Glomerular endothelial cell (primary cell): ENCODE measurements around the gene NEURL4. TPM values are rescaled to one million over a fixed set of nuclear protein-coding genes. Genes with fewer than 3 reads are reported as not detected.
A peak's percentile ranks its signal among the peaks of the same experiment; 100 is the strongest.

Experiments used
- DNase-seq: peaks from one replicate; pipeline ENCODE4 v3.0.0-alpha.2; 2011; ENCODE audit warnings: low read depth, low spot score; ENCODE audit errors: extremely low read depth
- total RNA-seq: library from RNA; depleted of rRNA; stranded (reverse); fragments of >200 nt; gene quantifications from 2 replicates; pipeline ENCODE4 v1.2.3, GENCODE V29; 2015

The NEURL4 gene
- total RNA-seq, 1 donor from 2014 or later, result 15.5 TPM

- no peak for DNase-seq
These were observed 4.7 kb downstream of the NEURL4 start for GRCh38 chr17:7324438-7324779.

DNA sequence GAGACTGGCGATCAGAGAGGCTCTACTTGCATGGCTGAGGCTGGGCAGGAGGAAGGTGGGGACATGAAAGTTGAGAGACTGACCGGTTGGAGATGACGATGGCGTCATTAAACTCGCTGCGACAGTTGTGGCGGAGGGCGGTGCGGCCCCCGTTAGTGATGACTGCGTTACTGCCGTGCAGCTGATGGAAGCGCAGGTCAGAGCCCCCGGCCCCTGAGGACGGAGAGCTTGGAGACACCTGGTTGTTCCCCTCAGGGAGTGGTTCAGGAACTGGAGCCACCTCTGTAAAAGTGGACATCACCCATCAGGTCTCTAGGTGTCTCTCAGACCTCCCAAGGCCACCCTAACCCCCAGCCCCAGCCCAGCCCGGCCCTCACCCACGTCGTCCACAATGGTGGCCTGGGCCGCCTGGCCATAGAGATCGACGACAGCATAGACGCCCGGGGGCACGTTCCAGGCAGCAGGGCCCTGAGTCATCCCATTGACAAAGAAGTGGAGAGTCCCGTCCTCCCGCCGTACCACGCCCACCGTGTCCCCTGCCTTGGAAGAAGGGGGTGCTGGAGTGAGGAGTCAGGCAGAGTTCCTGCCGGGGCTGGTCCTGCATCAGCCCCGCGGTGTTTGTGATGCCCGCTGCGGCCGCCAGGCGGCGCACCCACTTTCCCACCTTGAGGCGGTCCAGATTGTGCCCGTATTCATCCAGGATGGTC is 5.3 kb downstream of the NEURL4 start:
- DNase-seq, result no peak

DNA sequence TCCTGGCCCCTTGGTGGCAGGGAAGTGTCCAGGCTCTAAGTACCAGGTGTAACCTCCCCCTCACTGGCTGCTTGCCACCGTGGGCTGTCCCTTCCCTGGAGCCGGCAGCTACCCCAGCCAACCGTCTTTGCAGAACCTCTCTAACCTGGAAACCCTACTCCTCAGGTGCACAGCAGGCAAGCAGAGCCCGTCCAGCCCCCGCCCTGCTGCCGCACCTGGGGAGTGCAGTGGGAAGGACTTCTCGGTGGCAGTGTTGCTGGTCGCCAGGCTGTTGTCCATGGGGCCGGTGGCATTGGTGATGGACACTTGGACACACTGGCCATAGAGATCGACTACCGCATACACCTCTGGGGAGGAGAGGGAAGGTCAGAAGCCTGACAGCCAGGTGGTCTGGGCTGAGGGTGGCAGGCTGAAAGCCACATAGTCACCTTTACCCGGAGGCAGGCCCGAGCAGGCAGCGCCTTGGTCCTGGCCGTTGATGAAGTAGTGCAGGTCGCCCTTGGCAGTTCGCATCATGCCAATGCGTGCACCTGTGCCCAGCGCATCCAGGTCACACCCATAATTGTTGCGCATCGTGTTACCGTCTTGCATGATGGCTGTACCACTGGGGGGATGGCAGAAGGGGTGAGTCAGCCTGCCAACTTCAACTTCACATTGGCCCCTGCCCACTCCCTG is 6.5 kb downstream of the NEURL4 start:
- DNase-seq, result no peak

DNA sequence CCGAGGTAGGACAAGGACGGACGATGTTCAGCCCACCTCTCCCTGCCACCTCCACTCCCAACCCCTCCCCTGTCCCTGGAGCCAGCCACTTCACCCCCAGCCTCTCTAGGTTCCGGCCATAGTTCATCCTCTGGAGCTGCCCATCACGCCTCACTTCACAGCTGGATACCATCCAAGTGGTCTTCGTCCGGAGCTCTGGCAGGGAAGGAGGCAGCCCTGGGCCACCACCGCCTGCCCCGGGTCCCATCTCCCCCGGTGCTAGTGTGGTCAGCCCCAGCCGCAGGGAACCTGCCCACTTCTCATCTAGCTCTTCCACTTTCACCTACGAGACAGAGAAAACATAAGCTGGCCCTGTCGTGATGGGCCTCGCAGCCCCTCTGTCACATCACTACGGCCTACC is 7.7 kb downstream of the NEURL4 start:
- DNase-seq, result no peak

DNA sequence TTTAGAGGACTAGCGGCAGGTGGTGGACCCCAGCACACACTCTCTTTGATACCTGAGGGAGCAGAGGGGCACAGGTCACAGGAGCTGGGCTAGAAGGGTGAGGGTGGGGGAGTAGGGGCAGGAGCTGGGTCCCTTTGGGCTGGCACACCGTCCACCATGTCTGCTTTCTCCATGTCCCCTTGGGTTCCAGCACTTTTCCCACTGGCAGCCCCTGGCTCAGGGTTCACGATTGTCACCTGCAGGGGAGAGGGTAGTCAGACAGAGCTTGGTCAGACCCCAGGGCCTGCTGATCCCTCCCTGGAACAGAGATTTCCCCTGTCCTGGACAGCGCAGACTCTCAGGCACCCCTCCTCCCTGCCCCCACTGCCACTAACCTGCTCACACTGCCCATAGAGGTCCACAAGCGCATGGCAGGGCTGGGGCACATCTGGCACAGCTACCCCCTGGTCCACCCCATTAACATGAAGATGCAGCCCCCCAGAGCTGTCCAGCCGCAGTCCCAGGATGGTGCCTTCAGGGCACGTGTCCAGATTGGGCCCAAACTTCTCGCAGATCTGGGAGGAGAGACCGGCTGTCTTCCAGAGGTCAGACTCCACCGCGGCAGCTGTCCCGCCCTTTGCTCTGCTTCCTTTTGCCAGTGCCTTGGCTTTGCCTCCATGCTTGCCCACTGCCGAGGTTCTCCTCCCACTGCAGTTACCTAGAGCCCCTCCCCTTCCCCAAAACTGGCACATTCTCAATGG is 10.8 kb downstream of the NEURL4 start:
- DNase-seq, result no peak

DNA sequence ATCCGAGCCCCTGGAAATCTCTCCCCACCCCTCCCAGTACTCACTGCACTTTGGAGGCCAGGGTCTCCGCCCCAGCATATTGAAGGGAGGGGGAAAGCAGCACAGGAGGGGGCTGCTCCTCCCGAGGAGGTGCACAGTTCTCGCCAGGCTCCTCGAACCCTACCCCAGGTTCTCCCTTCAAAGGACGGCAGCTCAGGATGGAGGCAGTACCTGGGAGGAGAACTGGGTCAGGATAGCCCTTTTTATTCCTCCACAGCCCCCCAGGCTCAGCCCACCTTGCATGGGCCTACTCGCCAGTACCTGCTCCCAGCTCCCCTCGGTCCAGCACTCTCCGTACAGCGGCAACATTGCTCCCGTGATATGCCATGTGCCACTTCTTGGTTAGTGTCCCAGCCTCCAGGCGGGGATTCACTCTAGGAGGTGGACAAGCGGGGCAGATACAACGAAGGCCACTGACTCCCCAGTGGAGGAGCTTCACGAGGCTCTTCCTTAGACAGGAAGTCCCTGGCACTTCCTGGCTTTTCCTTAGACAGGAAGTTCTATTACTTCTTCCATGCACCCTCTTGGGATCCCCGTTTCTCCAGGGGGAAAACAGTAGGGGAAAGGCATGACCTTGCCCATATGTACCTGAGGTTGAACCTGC is 11.9 kb downstream of the NEURL4 start:
- DNase-seq, result no peak

DNA sequence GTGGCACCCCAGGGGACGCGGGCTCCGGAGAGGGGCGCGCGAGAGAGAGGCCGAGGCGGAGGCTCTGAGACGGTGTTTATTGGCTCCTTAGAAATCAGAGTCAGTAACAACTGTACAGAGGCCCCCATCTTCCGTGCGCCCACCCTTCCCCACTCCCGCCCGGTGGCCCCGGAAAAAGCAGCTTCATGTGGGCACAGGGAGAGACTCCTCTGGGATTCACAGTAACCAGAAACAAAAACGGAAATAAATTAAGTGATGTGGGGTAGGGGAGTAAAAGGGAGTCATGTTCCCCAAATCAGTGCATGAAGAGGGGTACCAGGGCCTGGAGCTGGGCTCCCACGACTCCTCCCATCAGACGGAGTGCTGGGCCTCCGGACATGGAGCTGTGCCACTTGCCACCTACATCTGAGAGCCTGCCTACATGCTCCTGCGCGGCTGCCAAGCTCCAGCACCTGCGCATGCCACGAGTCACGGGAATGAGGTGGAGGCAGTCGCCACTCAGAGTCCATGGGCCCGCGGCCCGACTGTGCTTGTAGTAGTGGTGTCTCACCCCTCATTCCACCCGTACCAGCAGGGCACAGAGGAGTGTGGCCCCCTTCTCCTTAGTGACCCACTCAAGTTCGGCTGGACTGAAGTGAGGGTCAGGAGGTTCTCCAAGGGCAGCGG is 13.4 kb downstream of the NEURL4 start:
- no peak for DNase-seq

GRCh38 chr17:7314719-7315569 is 14.2 kb downstream of the NEURL4 start, which contains the start of gene GPS2:
Gene GPS2 (minus strand): TSS chr17:7315360. CDS start chr17:7315052, 308 bp downstream.
- DNase-seq, result no peak

DNA sequence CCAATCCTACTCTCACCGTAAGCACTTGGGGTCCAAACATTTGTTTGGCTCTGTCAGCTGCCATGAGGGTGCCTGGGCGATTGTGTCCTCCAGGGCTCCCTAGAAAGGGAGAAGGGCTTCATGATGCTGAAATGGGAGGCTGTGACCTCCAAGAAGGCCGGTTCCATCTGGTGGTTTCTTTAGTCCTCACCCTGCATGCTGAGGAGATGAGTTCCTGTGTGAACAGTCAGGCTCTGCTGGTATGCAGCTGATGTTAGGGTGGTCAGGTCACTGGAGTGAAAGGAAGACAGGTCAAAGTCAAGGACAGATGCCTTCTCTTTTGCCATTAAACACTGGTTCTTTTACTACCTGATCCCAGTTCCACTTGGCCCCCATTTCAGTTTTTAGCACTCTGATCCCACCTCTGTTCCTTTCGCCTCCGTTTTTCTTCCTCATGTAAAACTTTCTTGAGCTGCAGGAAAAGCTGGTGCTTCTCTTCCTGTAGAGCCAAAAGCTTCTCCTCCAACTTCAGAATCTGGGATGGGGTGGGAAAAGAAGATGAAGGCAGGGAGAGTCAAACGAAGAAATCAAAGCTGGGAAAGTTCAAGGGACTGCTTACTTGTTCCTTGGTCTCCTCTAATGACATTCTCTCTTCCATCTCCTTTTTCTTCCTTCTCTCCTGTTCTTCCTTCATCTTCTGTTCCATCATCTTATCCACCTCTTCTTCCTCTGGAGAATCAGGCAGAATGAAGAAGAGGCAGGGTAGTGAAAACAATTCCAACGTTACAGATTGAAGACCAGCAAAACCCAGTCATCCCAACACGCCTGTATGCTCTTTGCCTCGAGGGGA is 15.0 kb downstream of the NEURL4 start:
- DNase-seq, result no peak

- DNase-seq, result no peak
These were observed 15.8 kb downstream of the NEURL4 start for GRCh38 chr17:7313088-7313889.

DNA sequence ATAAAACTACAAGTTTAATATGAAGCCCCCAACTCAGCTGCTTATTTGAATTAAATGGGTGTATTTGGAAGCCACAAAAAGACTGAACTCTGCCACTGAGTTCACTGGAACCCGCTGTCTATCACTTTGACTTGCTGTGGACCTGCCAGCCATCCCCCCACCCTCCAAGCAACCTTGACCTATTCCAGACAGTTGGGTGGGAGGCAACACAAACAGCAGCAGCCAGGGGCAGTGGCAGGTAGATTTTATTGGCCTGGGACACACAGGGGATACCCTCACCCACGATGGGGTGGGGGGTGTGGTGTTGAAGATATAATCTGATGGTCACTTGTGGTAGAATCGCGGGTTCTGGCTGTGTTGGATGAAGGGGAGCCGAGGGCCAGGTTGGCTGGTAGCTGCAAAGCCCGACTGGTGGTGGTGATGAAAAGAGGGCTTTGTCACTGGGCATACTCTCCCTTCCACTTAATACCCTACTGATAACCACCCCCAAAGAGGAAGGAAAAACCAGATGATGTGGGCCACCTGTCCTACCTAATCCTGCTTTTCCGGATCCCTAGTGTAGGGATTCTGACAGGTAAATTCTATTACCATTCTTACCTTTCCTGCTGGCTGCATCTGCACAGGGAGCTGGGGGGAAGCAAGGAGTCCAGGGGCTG is 16.6 kb downstream of the NEURL4 start:
- no peak for DNase-seq

DNA sequence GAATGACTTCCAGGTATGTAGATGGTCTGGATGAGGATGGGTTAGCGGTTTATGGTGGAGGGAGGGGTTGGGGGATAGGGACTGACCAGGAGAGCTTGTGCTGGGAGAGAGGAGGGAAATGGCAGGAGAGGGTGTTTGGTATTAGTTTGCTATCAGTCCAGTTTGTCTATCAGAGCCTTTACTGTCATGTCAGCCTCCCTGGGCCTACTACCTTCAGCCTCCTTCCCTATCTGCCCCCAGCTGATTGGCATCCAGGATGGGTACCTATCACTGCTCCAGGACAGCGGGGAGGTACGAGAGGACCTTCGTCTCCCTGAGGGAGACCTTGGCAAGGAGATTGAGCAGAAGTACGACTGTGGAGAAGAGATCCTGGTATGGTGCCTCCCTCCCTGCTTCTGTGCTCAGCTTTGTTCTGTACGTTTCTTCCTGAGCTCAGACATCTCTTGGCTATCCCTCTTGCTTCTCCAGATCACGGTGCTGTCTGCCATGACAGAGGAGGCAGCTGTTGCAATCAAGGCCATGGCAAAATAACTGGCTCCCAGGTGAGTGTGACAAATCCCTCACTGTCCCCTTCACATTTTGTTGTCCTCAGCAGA is 17.9 kb downstream of the NEURL4 start:
- no peak for DNase-seq

DNA sequence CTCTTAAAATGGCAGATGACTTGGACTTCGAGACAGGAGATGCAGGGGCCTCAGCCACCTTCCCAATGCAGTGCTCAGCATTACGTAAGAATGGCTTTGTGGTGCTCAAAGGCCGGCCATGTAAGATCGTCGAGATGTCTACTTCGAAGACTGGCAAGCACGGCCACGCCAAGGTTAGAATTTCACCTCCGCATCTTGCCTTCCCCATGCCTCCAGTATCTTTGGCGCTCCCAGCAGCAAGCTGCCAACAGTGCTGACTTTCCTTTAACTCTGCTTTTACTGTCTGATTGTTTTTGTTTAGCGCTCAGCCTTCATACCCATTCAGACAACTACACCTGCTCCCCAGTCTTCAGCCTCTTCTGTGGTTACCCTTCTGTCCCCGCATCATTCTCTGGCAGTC is 19.5 kb downstream of the NEURL4 start:
- DNase-seq, result no peak

DNA sequence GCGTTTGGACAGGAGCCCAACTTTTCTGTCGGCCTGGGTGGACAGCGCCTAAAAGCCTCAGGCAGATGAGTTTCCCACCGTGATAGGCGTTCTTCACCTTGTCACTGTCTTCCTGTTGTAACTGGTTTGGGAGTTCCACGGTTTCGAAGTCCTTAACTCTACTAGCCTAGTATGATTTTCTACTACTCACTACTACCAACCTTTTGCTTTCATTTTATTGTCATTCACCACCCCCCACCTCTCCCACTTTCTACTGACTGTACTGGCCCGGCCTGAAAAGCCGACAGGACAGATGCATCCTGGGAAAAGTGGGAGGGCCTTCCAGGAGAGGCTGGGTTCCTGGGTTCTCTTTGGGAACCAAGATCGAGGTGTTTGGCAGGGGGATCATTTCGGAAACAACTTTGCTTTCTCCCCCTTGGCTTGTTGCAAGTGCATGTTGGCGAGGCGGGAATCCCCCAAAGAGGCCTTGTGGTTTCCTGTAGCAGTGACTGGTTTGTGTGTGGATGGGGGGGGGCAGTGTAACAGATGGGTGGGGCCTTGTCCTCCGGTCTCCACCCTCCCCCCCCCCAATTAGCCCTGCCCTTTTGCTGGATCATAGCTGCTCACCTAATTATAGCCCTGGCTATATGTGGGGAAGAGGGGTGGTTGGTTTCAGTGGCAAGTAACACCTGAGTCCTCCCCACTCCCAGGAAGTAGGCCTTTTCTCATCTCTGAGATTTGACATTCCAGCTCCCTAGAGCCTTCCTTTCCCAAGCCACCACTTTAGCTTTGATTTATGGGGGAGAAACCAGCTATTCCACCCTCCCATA is 20.3 kb downstream of the NEURL4 start:
- DNase-seq, result peak; percentile 36

GRCh38 chr17:7307686-7308624 is 21.2 kb downstream of the NEURL4 start:
- DNase-seq, result no peak
